Activated T-cell treated with anti-CD3 and anti-CD28 coated beads, Interleukin-2, amount 50 U/mL, for 4 hours (primary cell): ENCODE measurements around the gene TMEM214. TPM values are rescaled to one million over a fixed set of nuclear protein-coding genes. Genes with fewer than 3 reads are reported as not detected.
A peak's percentile ranks its signal among the peaks of the same experiment; 100 is the strongest.

Source experiments
- ATAC-seq, 2 donors: fragments of 200-7000 bp; cut with Tn5 transposase; one replicate each; pipeline ENCODE4 v1.10.0; 2021
- DNase-seq: peaks from one replicate; pipeline ENCODE4 v3.0.0-alpha.2; 2020
- H3K27me3 Mint-ChIP-seq: one replicate; pipeline ENCODE4 v1.8.0; 2021; ENCODE audit warnings: low read depth, mixed read lengths
- H3K36me3 Mint-ChIP-seq: one replicate; pipeline ENCODE4 v1.8.0; 2022; ENCODE audit warnings: mixed read lengths; ENCODE audit not compliant: insufficient read depth
- H3K4me1 Mint-ChIP-seq: one replicate; pipeline ENCODE4 v1.8.0; 2021; ENCODE audit warnings: low read depth, mixed read lengths
- H3K4me3 Mint-ChIP-seq: one replicate; pipeline ENCODE4 v1.8.0; 2021; ENCODE audit warnings: mild to moderate bottlenecking, moderate library complexity, mixed read lengths
- H3K9me3 Mint-ChIP-seq: one replicate; pipeline ENCODE4 v1.8.0; 2021; ENCODE audit warnings: mixed read lengths
- total RNA-seq, 3 donors: library from RNA; stranded (reverse); gene quantifications; one replicate each; pipeline ENCODE4 v1.2.1, GENCODE V29; 2021

The TMEM214 gene, protein sequence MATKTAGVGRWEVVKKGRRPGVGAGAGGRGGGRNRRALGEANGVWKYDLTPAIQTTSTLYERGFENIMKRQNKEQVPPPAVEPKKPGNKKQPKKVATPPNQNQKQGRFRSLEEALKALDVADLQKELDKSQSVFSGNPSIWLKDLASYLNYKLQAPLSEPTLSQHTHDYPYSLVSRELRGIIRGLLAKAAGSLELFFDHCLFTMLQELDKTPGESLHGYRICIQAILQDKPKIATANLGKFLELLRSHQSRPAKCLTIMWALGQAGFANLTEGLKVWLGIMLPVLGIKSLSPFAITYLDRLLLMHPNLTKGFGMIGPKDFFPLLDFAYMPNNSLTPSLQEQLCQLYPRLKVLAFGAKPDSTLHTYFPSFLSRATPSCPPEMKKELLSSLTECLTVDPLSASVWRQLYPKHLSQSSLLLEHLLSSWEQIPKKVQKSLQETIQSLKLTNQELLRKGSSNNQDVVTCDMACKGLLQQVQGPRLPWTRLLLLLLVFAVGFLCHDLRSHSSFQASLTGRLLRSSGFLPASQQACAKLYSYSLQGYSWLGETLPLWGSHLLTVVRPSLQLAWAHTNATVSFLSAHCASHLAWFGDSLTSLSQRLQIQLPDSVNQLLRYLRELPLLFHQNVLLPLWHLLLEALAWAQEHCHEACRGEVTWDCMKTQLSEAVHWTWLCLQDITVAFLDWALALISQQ
- 10 to 100 TPM; 59.0 to 71.3 (median 60.4) TPM for total RNA-seq

- DNase-seq (peak; percentile 69), ATAC-seq (peak; percentile 99)
- peaks cover 17% of the 10 kb centered on the region for H3K36me3 Mint-ChIP-seq
- H3K9me3 Mint-ChIP-seq: no peaks in the 10 kb centered on the region
- peak within 1 kb of the TSS; percentile 93 for H3K4me3 Mint-ChIP-seq
- peaks cover 32% of the 10 kb centered on the region for H3K4me1 Mint-ChIP-seq
- H3K27me3 Mint-ChIP-seq: no peaks in the 10 kb centered on the region
These were observed at the start of gene TMEM214 for GRCh38 chr2:27032495-27033252. Gene TMEM214, plus strand, starts transcription at chr2:27032965. Its CDS starts 51 bp downstream, at chr2:27033016.

DNA sequence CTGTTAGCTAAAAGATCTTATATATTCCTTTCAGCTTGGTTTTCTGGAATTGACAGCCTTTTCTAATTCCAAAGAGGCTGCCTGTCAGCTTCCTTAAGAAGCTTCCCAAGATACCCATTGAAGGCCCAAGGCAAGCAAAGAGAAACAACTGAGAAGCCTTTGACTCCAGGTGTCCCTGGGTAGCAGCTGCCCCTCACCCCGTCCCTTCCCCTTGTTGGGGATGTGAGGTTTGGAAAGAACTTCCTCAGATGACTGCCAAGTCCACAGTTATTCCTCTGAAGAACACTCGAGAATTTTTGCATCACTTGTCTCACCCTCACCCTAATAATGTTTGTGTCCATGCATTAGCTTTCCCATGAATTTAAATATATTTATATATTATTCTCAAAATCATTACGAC, 49.0 kb upstream of the TMEM214 start:
- Mint-ChIP-seq H3K36me3 (no peaks in the 10 kb centered on the region), H3K4me1 (no peaks in the 10 kb centered on the region), H3K27me3 (no peaks in the 10 kb centered on the region), H3K9me3 (no peaks in the 10 kb centered on the region), H3K4me3 (no peak overlapping the region)
- ATAC-seq: no peak
- no peak for DNase-seq

DNA sequence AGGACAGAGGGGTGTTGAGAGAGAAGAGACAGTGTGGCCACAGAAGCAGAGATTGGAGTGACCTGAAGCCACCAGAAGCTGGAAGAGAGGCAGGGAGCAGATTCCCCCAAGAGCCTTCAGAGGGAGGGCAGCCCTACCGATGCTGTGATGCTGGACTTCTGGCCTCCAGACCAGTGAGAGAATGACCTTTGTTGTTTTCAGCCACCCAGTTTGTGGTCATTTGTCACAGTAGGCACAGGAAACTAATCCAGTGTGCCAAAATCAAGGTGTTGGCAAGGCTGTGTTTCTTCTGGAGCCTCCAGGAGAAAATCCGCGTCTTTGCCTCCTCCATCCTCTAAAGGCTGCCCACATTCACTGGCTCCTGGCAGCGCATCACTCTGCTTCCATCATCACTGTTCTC, 47.0 kb upstream of the TMEM214 start:
- H3K4me1 Mint-ChIP-seq: no peaks in the 10 kb centered on the region

GRCh38 chr2:26986576-26986975, 46.2 kb upstream of the TMEM214 start:
- Mint-ChIP-seq H3K4me3 (no peak overlapping the region), H3K36me3 (no peaks in the 10 kb centered on the region), H3K4me1 (no peaks in the 10 kb centered on the region), H3K9me3 (no peaks in the 10 kb centered on the region), H3K27me3 (no peaks in the 10 kb centered on the region)
- ATAC-seq: no peak
- no peak for DNase-seq

More for the DNA sequence above, 47.0 kb upstream of the TMEM214 start:
- Mint-ChIP-seq H3K4me3 (no peak overlapping the region), H3K36me3 (no peaks in the 10 kb centered on the region), H3K9me3 (no peaks in the 10 kb centered on the region), H3K27me3 (no peaks in the 10 kb centered on the region)
- no peak for DNase-seq
- no peak for ATAC-seq

DNA sequence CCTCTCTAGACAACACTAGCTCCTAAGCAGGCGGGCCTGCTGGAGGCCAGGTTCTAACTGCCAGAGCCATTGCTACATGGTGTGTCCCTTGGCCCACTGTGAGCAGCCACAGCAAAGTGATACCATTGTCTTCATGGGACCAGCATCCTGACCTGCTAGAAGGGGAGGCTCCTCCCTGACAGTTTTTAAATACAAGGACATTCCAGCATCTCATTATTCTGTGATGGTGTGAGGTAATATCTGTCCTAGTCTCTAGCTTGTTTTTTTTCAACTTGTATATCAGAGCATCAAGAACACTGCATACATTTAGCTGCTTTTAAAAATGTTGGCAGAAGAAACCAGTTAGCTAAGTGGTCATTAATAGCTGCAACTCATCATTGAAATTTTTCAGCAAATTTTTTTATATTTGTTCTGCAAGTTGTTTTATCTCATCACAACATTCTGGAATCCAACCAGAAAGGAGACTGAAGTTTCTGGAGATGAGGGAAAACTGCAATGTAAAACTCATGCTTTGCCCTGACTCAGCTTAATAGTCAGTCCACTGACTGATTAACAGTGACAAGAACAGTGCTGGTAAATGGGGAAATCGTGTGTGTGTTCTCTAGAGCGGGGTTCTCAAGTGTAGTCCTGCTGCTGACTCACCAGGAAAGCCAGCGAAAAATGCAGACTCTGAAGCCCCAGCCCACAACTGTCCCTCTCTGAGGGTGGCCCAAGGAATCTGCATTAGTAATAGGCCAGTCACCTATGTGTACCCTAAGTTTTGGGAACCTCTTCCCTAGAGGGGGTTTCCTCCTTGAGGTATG, 44.5 kb upstream of the TMEM214 start:
- DNase-seq (no peak), ATAC-seq (no peak)
- Mint-ChIP-seq H3K4me1 (no peaks in the 10 kb centered on the region), H3K9me3 (no peaks in the 10 kb centered on the region), H3K36me3 (no peaks in the 10 kb centered on the region), H3K27me3 (no peaks in the 10 kb centered on the region), H3K4me3 (no peak overlapping the region)

DNA sequence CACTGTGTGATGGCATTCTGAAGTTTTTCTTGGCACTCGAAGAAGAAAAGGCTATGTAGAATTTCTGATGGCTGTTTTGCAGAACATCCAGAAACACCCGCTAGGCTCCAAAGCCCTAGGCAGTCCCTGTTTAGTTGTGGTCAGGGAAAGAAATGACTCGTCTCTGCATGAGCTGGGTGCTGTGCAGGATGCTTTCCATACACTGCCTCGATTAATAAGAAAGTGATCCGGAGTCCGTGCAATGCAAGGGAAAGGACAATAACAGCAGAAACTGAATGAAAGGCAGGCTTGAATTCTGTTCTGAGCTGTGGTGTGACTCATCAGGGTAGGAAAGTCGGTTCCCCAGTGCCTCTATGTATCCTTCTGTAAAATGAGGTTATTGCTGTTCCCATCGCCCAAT, 43.6 kb upstream of the TMEM214 start:
- H3K36me3 Mint-ChIP-seq: no peaks in the 10 kb centered on the region
- H3K27me3 Mint-ChIP-seq: no peaks in the 10 kb centered on the region
- DNase-seq (no peak), ATAC-seq (no peak)
- no peaks in the 10 kb centered on the region for H3K9me3 Mint-ChIP-seq
- no peaks in the 10 kb centered on the region for H3K4me1 Mint-ChIP-seq
- H3K4me3 Mint-ChIP-seq: no peak overlapping the region

GRCh38 chr2:26991717-26992116, 41.0 kb upstream of the TMEM214 start:
- no peak for DNase-seq
- H3K36me3 Mint-ChIP-seq: no peaks in the 10 kb centered on the region
- no peak overlapping the region for H3K4me3 Mint-ChIP-seq
- no peaks in the 10 kb centered on the region for H3K9me3 Mint-ChIP-seq
- H3K27me3 Mint-ChIP-seq: no peaks in the 10 kb centered on the region
- H3K4me1 Mint-ChIP-seq: no peaks in the 10 kb centered on the region
- ATAC-seq: no peak

GRCh38 chr2:26993768-26994167, 39.0 kb upstream of the TMEM214 start:
- H3K36me3 Mint-ChIP-seq: no peaks in the 10 kb centered on the region
- H3K27me3 Mint-ChIP-seq: peaks cover under 1% of the 10 kb centered on the region
- no peak overlapping the region for H3K4me3 Mint-ChIP-seq
- no peaks in the 10 kb centered on the region for H3K9me3 Mint-ChIP-seq
- no peaks in the 10 kb centered on the region for H3K4me1 Mint-ChIP-seq
- DNase-seq (no peak), ATAC-seq (no peak)

DNA sequence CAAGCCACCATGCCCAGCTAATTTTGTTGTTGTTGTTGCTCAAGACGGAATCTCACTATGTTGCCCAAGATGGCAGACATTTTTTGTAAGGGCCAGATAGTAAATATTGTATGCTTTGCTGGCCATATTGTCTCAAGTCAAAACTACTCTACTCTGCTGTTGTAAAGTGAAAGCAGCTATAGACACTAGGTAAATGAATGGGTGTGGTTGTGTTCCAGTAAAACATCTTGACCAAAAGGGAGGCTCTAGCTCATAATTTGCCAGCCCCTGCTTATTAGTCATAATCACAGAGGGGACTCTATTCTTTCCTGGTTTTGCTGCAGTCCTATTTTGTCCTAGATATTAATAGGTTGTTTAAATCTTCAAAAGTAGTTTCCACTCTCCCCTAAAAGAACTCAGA, 37.8 kb upstream of the TMEM214 start:
- Mint-ChIP-seq H3K36me3 (peaks cover 2% of the 10 kb centered on the region), H3K9me3 (no peaks in the 10 kb centered on the region), H3K4me3 (no peak overlapping the region), H3K4me1 (no peaks in the 10 kb centered on the region), H3K27me3 (peaks cover 6% of the 10 kb centered on the region)
- DNase-seq (no peak), ATAC-seq (no peak)

GRCh38 chr2:26997394-26997793, 35.4 kb upstream of the TMEM214 start:
- no peaks in the 10 kb centered on the region for H3K9me3 Mint-ChIP-seq
- no peaks in the 10 kb centered on the region for H3K4me1 Mint-ChIP-seq
- H3K4me3 Mint-ChIP-seq: no peak overlapping the region
- ATAC-seq: no peak
- peaks cover 7% of the 10 kb centered on the region for H3K27me3 Mint-ChIP-seq
- DNase-seq: no peak
- H3K36me3 Mint-ChIP-seq: peaks cover 2% of the 10 kb centered on the region

- Mint-ChIP-seq H3K4me3 (no peak overlapping the region), H3K4me1 (no peaks in the 10 kb centered on the region), H3K9me3 (no peaks in the 10 kb centered on the region), H3K36me3 (peaks cover 2% of the 10 kb centered on the region), H3K27me3 (peaks cover 8% of the 10 kb centered on the region)
- DNase-seq (no peak), ATAC-seq (no peak)
These were observed 34.4 kb upstream of the TMEM214 start for GRCh38 chr2:26998323-26998722.

GRCh38 chr2:27000228-27000627, 32.5 kb upstream of the TMEM214 start:
- H3K4me1 Mint-ChIP-seq: no peaks in the 10 kb centered on the region
- H3K4me3 Mint-ChIP-seq: no peak overlapping the region
- H3K27me3 Mint-ChIP-seq: peaks cover 8% of the 10 kb centered on the region
- no peaks in the 10 kb centered on the region for H3K9me3 Mint-ChIP-seq
- ATAC-seq: no peak
- H3K36me3 Mint-ChIP-seq: peaks cover 2% of the 10 kb centered on the region
- DNase-seq: no peak

- no peak overlapping the region for H3K4me3 Mint-ChIP-seq
- ATAC-seq (no peak), DNase-seq (no peak)
- H3K9me3 Mint-ChIP-seq: no peaks in the 10 kb centered on the region
- no peaks in the 10 kb centered on the region for H3K4me1 Mint-ChIP-seq
- H3K27me3 Mint-ChIP-seq: peaks cover 8% of the 10 kb centered on the region
- peaks cover 2% of the 10 kb centered on the region for H3K36me3 Mint-ChIP-seq
These were observed 31.8 kb upstream of the TMEM214 start for GRCh38 chr2:27000995-27001394.

DNA sequence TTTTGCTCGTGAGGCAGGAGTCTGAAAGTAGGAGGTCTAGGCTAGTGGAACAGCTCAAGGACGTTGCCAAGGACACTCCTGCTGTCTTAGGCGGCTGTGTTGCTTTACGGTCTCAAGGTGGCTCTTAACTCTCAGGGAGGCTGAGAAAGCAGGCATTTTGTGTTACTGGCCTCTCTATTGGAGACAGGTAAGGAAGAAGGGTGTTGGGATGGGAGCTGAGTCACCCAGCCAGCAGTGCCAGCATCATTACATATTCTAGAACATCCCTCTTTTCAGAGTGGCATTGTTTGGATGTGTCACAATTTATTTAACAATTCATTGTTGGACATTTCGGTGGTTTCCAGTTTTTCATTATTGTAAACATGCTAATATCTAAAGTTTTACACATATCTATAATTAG, 30.8 kb upstream of the TMEM214 start:
- DNase-seq (no peak), ATAC-seq (no peak)
- Mint-ChIP-seq H3K27me3 (peaks cover 8% of the 10 kb centered on the region), H3K4me3 (no peak overlapping the region), H3K36me3 (peaks cover 2% of the 10 kb centered on the region), H3K4me1 (no peaks in the 10 kb centered on the region), H3K9me3 (no peaks in the 10 kb centered on the region)
